Measurements from ENCODE around the gene ERMARD.

ERMARD gene

DNA sequence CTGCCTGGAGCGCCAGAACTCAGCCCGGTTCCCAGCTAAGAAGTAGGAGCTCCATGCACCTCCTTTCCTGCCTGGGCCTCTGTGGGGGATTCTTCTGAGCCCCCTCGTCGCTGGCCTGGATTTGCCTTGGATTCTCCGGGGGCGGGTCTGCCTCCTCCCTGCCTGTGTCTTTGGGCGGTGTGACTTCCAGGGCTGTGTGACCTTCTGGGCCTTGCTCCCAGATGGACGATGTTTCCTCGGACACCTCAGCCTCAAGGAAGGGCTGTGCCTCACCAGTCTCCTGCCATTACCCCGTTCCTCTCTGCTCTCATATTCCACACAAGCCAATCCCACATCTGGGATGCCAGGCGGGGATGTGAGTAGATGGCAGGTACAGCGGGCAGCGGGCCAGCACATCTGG lies 76.8 kb downstream of the ERMARD start:
- DNase-seq, result peak; percentile 47

DNA sequence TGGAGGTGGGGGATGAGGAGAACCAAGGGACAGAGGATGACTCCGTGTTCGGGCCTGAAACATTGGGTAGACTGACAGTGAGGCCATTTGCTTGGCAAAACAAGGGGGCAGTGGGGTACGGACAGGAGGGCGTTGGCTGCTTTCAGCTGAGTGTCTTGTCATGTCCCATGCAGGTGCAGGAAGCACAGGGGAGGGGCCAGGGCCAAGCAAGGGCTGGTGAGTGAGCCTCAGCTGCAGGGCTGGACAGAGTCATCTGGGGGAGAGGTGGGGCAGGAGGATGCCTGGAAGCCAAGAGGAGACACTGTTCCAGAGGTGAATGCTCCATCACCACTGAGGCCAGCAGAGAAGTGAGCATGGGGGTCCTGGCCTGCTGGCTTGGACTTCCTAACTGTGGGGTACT lies 78.4 kb downstream of the ERMARD start:
- DNase-seq, result peak; percentile 52

DNA sequence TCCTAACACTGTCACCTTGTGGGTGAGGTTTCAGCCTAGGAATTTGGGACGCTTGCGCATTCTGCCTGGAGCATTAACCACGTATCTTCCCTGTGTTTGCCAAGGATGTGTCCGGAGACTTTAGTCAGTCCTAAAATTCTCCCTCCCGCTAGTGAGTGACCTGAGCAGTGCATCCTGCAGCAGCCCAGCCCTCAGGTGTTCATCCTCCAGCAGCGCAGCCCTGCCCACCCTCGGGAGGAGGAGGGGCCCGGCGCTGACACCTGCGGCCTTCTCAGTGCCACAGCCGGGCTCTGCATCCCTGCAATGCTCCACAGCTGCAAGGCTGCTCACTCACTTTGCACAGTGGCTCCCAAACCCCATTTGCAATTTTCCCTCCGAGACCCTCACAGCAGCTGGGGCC lies 79.5 kb downstream of the ERMARD start:
- DNase-seq, result no peak

Measured in activated CD8-positive, alpha-beta memory T cell treated with anti-CD3 and anti-CD28 coated beads for 24 hours (primary cell).